IMR-90 (cell line): ENCODE results near the gene ADIRF. TPM values are rescaled to one million over a fixed set of nuclear protein-coding genes. Genes with fewer than 3 reads are reported as not detected.

Experiments used
- ATAC-seq: fragments of 200-7000 bp; cut with Tn5 transposase; 2 replicates; pipeline ENCODE4 v1.9.1; 2020; ENCODE audit warnings: low read depth, mild to moderate bottlenecking, moderate library complexity
- BruUV-seq: library from RNA; stranded (reverse); fragments of 400-500 nt; replicated peaks from 2 replicates; lab custom pipeline; 2021; lab: Mats Ljungman, UMichigan
- CTCF ChIA-PET: fragments of 300-600 bp; formaldehyde crosslinking; extraction: SDS; loops from one replicate; lab custom pipeline; 2021; ENCODE audit warnings: antibody characterized with exemption; lab: Yijun Ruan, JAX
- POLR2A ChIA-PET: fragments of 300-600 bp; sonication (Branson Sonifier 250); formaldehyde crosslinking; loops from one replicate; lab custom pipeline; 2022; ENCODE audit warnings: antibody characterized with exemption; ENCODE audit not compliant: unreplicated experiment; lab: Charles Lee
- DNase-seq: peaks from one replicate; pipeline ENCODE4 v3.0.0; 2013
- H2AFZ ChIP-seq: replicated peaks from 2 replicates; pipeline ENCODE3; 2013; ENCODE audit warnings: low read length, mild to moderate bottlenecking; ENCODE audit not compliant: poor library complexity
- H2AK5ac ChIP-seq: 2 replicates; pipeline ENCODE4 v1.6.1; 2013; ENCODE audit warnings: low read depth, low read length, inconsistent platforms
- H2AK9ac ChIP-seq: replicated peaks from 2 replicates; pipeline ENCODE3; 2013; ENCODE audit warnings: mild to moderate bottlenecking, low read depth, low read length, moderate library complexity; ENCODE audit not compliant: poor library complexity
- H2BK120ac ChIP-seq: 2 replicates; pipeline ENCODE4 v1.6.1; 2013; ENCODE audit warnings: low read depth, low read length, inconsistent platforms
- H2BK15ac ChIP-seq: 3 replicates; pipeline ENCODE4 v1.6.1; 2013; ENCODE audit warnings: low read depth, low read length, inconsistent platforms
- H2BK20ac ChIP-seq: 2 replicates; pipeline ENCODE4 v1.6.1; 2013; ENCODE audit warnings: low read depth, mild to moderate bottlenecking, inconsistent platforms, low read length, moderate library complexity
- H2BK5ac ChIP-seq: 2 replicates; pipeline ENCODE4 v1.6.1; 2013; ENCODE audit warnings: mild to moderate bottlenecking, low read depth, low read length, inconsistent platforms; ENCODE audit not compliant: poor library complexity, severe bottlenecking
- H3K14ac ChIP-seq: replicated peaks from 2 replicates; pipeline ENCODE4 v1.6.1; 2013; ENCODE audit warnings: low read depth, low read length, inconsistent platforms
- H3K18ac ChIP-seq: 2 replicates; pipeline ENCODE4 v1.6.1; 2013; ENCODE audit warnings: low read depth, low read length, control low read depth
- H3K23ac ChIP-seq: 2 replicates; pipeline ENCODE4 v1.6.1; 2013; ENCODE audit warnings: low read depth, low read length, inconsistent platforms
- H3K27ac ChIP-seq: 2 replicates; pipeline ENCODE4 v1.5.1; 2013; ENCODE audit warnings: mild to moderate bottlenecking, control low read depth, low read length; ENCODE audit not compliant: insufficient read depth
- H3K27me3 ChIP-seq: 2 replicates; pipeline ENCODE4 v1.6.1; 2013; ENCODE audit warnings: low read length; ENCODE audit not compliant: control insufficient read depth, insufficient read depth
- H3K36me3 ChIP-seq: 2 replicates; pipeline ENCODE4 v1.6.1; 2013; ENCODE audit warnings: low read length, mixed read lengths; ENCODE audit not compliant: control insufficient read depth, insufficient read depth
- H3K4ac ChIP-seq: 2 replicates; pipeline ENCODE4 v1.6.1; 2013; ENCODE audit warnings: low read depth, low read length, inconsistent platforms
- H3K4me1 ChIP-seq: 2 replicates; pipeline ENCODE4 v1.6.1; 2013; ENCODE audit warnings: low read length, mixed read lengths; ENCODE audit not compliant: control insufficient read depth, insufficient read depth
- H3K4me2 ChIP-seq: 2 replicates; pipeline ENCODE4 v1.6.1; 2013; ENCODE audit warnings: low read depth, mild to moderate bottlenecking, control low read depth, low read length, moderate library complexity
- H3K4me3 ChIP-seq: 2 replicates; pipeline ENCODE4 v1.5.1; 2013; ENCODE audit warnings: low read depth, mild to moderate bottlenecking, control low read depth, low read length, moderate library complexity; ENCODE audit not compliant: insufficient read depth
- H3K56ac ChIP-seq: 2 replicates; pipeline ENCODE4 v1.6.1; 2013; ENCODE audit warnings: low read length, inconsistent platforms; ENCODE audit not compliant: insufficient read depth; ENCODE audit errors: extremely low read depth
- H3K79me1 ChIP-seq, 2 experiments: 2 replicates each; pipeline ENCODE4 v1.6.1; 2013; ENCODE audit warnings: low read length in 2 of 2, inconsistent platforms in 1 of 2, low read depth in 1 of 2
- H3K9ac ChIP-seq: 2 replicates; pipeline ENCODE4 v1.6.1; 2013; ENCODE audit warnings: low read depth, low read length, control low read depth
- H3K9me1 ChIP-seq: 2 replicates; pipeline ENCODE4 v1.6.1; 2013; ENCODE audit warnings: low read length, inconsistent platforms; ENCODE audit not compliant: insufficient read depth
- H3K9me3 ChIP-seq: 2 replicates; pipeline ENCODE4 v1.6.1; 2013; ENCODE audit warnings: low read length; ENCODE audit not compliant: control insufficient read depth, insufficient read depth
- H4K20me1 ChIP-seq: 2 replicates; pipeline ENCODE4 v1.6.1; 2013; ENCODE audit warnings: low read length, inconsistent platforms; ENCODE audit not compliant: insufficient read depth
- H4K5ac ChIP-seq: 2 replicates; pipeline ENCODE4 v1.6.1; 2013; ENCODE audit warnings: mild to moderate bottlenecking, low read depth, low read length, control low read depth
- H4K8ac ChIP-seq, 2 experiments: 2 replicates each; pipeline ENCODE4 v1.6.1; 2013; ENCODE audit warnings: low read depth in 2 of 2, low read length in 2 of 2, control low read depth in 1 of 2, inconsistent platforms in 1 of 2
- H4K91ac ChIP-seq: 2 replicates; pipeline ENCODE4 v1.6.1; 2013; ENCODE audit warnings: low read depth, low read length, inconsistent platforms; ENCODE audit not compliant: insufficient read depth
- CHD1 ChIP-seq: IDR thresholded peaks from 2 replicates; pipeline ENCODE4 v1.6.1; 2012; ENCODE audit warnings: low read depth, low read length, improper control_type of control experiment
- MXI1 ChIP-seq: IDR thresholded peaks from 2 replicates; pipeline ENCODE4 v1.6.1; 2012; ENCODE audit warnings: low read depth, mild to moderate bottlenecking, low read length, moderate library complexity, borderline replicate concordance
- NFE2L2 ChIP-seq: fragments of 150-350 bp; IDR thresholded peaks from 2 replicates; pipeline ENCODE4 v1.6.1; 2016; ENCODE audit warnings: low read depth, mild to moderate bottlenecking, low read length
- POLR2A ChIP-seq: IDR thresholded peaks from 2 replicates; pipeline ENCODE4 v1.6.1; 2012; ENCODE audit warnings: mild to moderate bottlenecking, low read depth, low read length
- RAD21 ChIP-seq: IDR thresholded peaks from 2 replicates; pipeline ENCODE4 v1.6.1; 2012; ENCODE audit warnings: low read length, improper control_type of control experiment
- RCOR1 ChIP-seq: IDR thresholded peaks from 2 replicates; pipeline ENCODE4 v1.6.1; 2012; ENCODE audit warnings: mild to moderate bottlenecking, low read length, improper control_type of control experiment; ENCODE audit not compliant: insufficient replicate concordance
- RFX5 ChIP-seq: IDR thresholded peaks from 2 replicates; pipeline ENCODE4 v1.8.0; 2012; ENCODE audit warnings: low read depth, mild to moderate bottlenecking, low read length, moderate library complexity
- WGBS, 2 experiments: methylation state at CpG; one replicate each; pipeline versions ENCODE4 v1.1.5 to v1.1.7; 2013; ENCODE audit warnings: missing lambda C conversion rate in 2 of 2; ENCODE audit not compliant: insufficient read length in 1 of 2; ENCODE audit errors: extremely low coverage in 2 of 2; 5-methylcytosine and 5-hydroxymethylcytosine counted together
- dilution Hi-C: fragments of 300-500 bp; cut with HindIII; formaldehyde crosslinking; loops from one replicate; pipeline ENCODE4 v1.14.3; 2018; ENCODE audit warnings: low sequenced_read_pairs; ENCODE audit not compliant: unreplicated experiment
- in situ Hi-C: fragments of 300-500 bp; cut with MboI; formaldehyde crosslinking; loops from 3 replicates; pipeline ENCODE4 v1.14.3; 2019; ENCODE audit warnings: low sequenced_read_pairs, inconsistent platforms, mixed read lengths
- intact Hi-C: fragments of 100-400 bp; cut with micrococcal nuclease; formaldehyde crosslinking; loops from 2 replicates; pipeline ENCODE4 v1.10.0; 2022
- polyA plus RNA-seq, 3 experiments: library from polyadenylated mRNA; depleted of rRNA; stranded (reverse); fragments of >200 nt; gene quantifications; 2 replicates each; pipeline ENCODE4 v1.2.3, GENCODE V29; 2012; ENCODE audit warnings: low replicate concordance in 1 of 3
- total RNA-seq: library from RNA; depleted of rRNA; stranded (reverse); fragments of >200 nt; gene quantifications from 2 replicates; pipeline ENCODE4 v1.2.3, GENCODE V29; 2012
- TF ChIP-seq, protein P1 (sequence below): fragments of 150-350 bp; IDR thresholded peaks from 2 replicates; pipeline ENCODE4 v1.6.1; 2016; ENCODE audit warnings: low read depth, mild to moderate bottlenecking, low read length, moderate library complexity, borderline replicate concordance
- TF ChIP-seq, protein P2 (sequence below): fragments of 150-350 bp; IDR thresholded peaks from 2 replicates; pipeline ENCODE4 v1.6.1; 2017; ENCODE audit warnings: mild to moderate bottlenecking, antibody characterized with exemption, low read length, low read depth

The ADIRF gene
- total and polyA plus RNA-seq, 2 of the 4 experiments (the other 2 are of a cell fraction): 2.3 to 7.2 TPM

DNA sequence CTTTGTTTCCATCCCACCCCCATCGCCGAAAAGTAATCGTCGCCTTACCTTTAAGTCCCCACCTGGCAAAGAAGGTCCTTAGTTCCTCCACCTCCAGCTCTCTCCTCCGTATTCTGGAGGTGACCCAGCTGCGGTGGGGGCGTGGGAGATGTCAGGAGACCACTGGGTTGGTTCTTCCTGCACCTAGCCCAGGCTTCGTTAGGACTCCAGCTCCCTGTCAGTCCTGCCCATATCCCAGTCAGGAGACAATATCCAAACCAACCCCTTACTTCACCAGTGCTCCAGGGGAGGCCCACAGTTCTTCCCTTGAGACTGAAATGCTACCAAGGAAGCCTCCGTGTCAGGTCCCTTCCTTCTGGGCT, 693 bp downstream of the ADIRF start:
- peak overlapping the region; percentile 37 for H3K14ac ChIP-seq
- H3K23ac ChIP-seq: peak overlapping the region; percentile 23; the same call in 1 of the 2 replicates
- no peak overlapping the region for H2BK15ac ChIP-seq
- no TSS peak for BruUV-seq
- peak overlapping the region; percentile 92 for H2AFZ ChIP-seq
- DNase-seq (no peak), ATAC-seq (no peak)
- CTCF ChIA-PET: no interaction called here
- H2AK5ac ChIP-seq: peak overlapping the region; percentile 61
- no peaks in the 10 kb centered on the region for H3K27me3 ChIP-seq
- in situ Hi-C loops (no loop called here), dilution Hi-C loops (no loop called here), intact Hi-C loops (loop anchor here (2.0 kb wide), 1 partner anchor 124 kb away; no protein-coding TSS in a partner anchor)
- H3K9me1 ChIP-seq: peaks cover 20% of the 10 kb centered on the region
- H4K8ac ChIP-seq: peak overlapping the region in 1 of 2 experiments; percentile 9; a peak in 1 of 4 replicates
- H2BK20ac ChIP-seq: no peak overlapping the region; the same call in 1 of the 2 replicates
- TF ChIP-seq POLR2A (no peak), CHD1 (no peak), MXI1 (no peak), RAD21 (no peak), RFX5 (no peak), NFE2L2 (no peak), RCOR1 (no peak)
- TF ChIP-seq, protein P1, sequence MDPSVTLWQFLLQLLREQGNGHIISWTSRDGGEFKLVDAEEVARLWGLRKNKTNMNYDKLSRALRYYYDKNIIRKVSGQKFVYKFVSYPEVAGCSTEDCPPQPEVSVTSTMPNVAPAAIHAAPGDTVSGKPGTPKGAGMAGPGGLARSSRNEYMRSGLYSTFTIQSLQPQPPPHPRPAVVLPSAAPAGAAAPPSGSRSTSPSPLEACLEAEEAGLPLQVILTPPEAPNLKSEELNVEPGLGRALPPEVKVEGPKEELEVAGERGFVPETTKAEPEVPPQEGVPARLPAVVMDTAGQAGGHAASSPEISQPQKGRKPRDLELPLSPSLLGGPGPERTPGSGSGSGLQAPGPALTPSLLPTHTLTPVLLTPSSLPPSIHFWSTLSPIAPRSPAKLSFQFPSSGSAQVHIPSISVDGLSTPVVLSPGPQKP: no peak
- TF ChIP-seq, protein P2, sequence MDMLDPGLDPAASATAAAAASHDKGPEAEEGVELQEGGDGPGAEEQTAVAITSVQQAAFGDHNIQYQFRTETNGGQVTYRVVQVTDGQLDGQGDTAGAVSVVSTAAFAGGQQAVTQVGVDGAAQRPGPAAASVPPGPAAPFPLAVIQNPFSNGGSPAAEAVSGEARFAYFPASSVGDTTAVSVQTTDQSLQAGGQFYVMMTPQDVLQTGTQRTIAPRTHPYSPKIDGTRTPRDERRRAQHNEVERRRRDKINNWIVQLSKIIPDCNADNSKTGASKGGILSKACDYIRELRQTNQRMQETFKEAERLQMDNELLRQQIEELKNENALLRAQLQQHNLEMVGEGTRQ: no peak
- peaks cover 36% of the 10 kb centered on the region for H3K4me1 ChIP-seq
- H3K4ac ChIP-seq: peak overlapping the region; percentile 67
- peak overlapping the region; percentile 24 for H3K4me2 ChIP-seq
- H2BK5ac ChIP-seq: peak overlapping the region; percentile 41
- H4K5ac ChIP-seq: no peak overlapping the region
- no peak overlapping the region for H3K56ac ChIP-seq
- H3K36me3 ChIP-seq: no peaks in the 10 kb centered on the region
- 0 out of 2 replicates have a peak overlapping the region, but pooled peaks have one; percentile 18 for H4K91ac ChIP-seq
- H3K9me3 ChIP-seq: no peaks in the 10 kb centered on the region
- POLR2A ChIA-PET: no interaction called here
- no CpG with 5 or more reads among the region's 9 CpGs for WGBS, 2 experiments
- no peak overlapping the region for H3K18ac ChIP-seq
- H3K4me3 ChIP-seq: no peak overlapping the region
- no peak overlapping the region; the same call in 1 of the 2 replicates for H3K27ac ChIP-seq
- H2AK9ac ChIP-seq: peak overlapping the region; percentile 99
- H2BK120ac ChIP-seq: no peak overlapping the region
- H4K20me1 ChIP-seq: no peaks in the 10 kb centered on the region; the same call in 1 of the 2 replicates
- H3K9ac ChIP-seq: peak overlapping the region; percentile 29; the same call in 1 of the 2 replicates
- peaks cover 0 to 40% of the 10 kb centered on the region in 2 experiments; a peak in 3 of 4 replicates for H3K79me1 ChIP-seq
